ENCODE data around the gene RPL7L1.
"Not testable (repeated sequence)": the region's sequence is repeated elsewhere in the genome, so short reads cannot be mapped to it uniquely, and the experiment has no call there.

The RPL7L1 gene

DNA sequence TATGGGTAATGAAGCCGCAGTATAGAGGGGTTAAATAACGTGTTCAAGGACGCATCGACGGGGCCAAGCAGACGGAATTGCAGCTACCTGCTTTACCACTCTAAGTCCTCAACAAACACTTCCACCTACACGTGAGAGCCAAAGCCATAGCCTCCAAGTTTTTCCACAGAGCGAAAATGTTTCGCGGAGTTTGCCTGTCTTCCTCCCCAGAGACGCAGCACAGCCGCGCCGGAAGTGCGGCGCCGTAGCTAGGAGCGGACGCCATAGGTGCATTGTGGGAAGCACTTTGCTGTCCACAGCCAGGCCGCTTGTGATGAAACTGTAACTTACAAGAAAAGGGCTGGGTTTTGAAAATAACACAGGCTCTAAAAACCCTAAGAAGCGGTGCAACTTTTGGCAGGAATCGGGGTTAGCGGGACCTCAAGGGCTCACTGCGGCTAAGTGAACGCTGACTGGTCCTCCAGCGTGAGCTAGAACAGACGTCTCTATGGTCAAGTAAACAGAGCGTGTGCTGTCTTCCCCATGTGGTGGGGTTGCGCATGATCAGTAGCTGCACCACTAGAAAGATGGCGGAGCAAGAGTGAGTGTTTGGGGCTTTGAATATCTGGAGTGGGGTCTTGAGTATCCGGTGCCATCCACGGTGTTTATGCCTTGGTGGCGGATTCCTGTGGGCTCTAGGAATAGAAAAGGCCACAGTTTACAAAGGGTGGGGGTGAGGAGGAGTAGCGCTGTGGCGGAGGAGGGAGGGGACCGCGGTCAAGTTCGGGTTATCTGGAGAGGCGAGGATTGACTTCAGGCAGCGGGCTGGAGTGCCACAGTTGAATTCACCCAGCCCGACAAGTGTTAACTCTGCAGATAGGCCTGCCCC, at the start of gene RPL7L1:
Gene RPL7L1 (plus strand): TSS at position 245 of the 868 bp plus-strand sequence. CDS start 295 bp downstream, at position 540.
- peak; percentile 82 for DNase-seq

DNA sequence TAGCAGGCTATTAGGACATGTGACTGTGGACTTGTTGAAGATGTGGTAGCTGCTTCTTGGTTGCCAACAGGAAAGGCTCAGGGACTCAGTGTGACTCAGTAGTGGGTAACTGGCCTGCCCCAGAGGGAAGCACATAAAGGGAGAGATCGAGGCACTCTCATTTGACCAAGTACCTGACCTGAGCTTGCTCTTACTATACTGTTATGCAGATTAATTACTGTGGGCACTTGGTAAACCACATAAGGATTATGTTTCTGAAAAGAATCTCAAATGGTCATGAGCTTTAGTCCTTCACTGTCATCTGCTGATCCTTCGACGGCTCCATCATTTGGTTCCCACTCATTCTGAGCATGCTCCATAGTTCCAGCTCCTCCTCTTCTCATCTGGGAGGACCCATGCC, 48.2 kb upstream of the RPL7L1 start:
- DNase-seq, result no peak

DNA sequence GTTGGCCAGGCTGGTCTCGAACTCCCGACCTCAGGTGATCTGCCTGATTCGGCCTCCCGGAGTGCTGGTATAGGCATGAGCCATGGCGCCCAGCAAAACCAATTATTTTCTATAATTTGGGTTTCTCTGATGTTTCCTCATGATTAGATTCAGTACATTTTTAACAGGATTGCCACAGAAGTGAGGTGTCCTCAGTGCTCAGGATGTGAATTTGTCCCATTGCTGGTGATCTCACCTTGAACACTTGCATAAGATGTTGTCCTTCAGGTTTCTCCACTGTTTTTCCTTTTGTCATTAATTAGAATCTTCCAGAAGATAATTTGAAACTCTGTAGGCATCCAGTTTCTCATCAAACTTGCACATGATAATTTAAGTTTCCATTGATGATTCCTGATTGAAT, 45.4 kb upstream of the RPL7L1 start:
- no peak for DNase-seq

DNA sequence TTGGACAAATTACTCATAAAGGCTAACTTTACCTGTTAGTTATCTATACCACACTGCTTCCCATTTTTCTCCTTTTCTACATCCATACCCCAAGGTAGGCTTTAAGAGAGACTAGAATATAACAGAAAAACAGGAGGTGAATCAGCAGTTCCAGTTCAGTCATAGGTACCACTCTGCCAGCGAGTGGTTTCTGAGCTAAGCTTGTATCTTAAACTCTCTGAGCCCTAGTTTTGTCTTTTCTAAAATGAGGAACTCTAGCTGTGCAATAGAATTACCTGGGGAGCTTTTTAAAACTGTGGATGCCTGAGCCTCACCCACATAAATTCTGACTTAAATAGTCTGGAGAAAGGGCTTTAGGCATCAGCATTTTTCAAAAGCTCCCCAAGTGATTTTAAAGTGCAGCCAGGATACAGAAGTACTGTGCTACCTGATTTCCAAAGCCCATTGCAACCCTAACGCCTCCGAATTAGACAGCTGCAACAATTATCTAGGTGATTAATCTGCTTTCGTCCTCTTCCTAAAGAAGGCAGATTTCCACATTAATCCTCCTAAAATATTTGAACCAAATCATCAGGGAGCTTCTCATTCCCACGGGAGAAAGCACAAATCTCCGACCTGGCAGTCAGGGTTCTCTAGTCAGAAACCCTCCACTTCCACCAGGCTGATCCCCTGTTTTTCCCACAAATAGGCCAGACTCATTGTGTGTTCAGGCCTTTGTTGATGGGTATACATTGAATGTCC, 37.4 kb upstream of the RPL7L1 start:
- DNase-seq, result no peak

DNA sequence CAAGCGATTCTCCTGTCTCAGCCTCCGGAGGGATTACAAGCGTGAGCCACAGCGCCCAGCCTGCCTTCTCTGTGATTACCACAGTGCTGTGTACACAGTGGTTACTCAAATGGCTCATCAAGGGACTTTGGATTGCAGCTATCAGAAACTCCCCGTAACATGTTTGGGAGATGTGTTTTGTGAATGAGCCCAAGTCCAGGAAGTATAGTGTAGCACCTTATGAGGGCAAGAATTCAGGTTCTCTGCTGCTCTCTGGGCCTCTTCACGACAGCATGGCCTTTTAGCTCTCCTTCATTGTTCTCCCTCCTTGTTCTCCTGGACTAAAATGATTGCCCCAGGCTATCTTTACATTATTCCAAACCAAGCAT, 34.1 kb upstream of the RPL7L1 start:
- no peak for DNase-seq

DNA sequence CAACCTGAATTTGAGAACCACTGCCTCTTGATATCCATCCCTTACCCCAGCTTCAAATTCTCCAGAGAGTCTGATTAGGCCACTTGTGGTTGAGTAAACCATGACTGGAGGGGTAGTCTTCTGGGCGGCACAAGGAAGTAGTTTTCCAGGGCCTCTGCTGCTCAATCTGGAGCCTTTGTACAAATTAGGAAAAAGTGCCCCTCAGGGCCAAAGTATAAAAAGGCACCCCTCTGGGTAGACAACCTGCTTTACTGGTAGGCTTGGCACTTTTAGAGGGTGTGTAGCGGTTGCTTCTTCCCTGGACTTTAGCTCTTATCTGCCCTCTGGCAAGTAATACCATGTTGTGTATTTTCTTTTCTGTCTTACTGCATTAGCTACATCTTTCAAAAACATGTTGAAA, 32.9 kb upstream of the RPL7L1 start:
- DNase-seq, result no peak

DNA sequence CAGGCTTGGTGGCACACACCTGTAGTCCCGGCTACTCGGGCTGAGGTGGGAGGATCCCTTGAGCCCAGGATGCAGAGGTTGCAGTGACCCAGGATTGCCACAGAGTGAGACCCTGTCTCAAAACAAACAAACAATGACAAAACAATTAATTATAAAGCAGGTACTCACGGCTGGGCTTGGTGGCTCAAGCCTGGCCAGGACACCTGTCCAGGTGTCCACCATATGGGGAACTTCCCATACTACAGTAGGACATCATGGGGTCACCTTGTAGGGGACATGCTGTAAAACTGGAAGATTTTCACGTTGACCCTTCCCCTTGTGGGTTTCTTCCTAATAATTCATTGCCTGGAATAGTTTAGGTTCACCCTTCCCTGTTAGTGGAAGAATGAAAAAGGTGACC, 30.7 kb upstream of the RPL7L1 start:
- DNase-seq, result no peak

DNA sequence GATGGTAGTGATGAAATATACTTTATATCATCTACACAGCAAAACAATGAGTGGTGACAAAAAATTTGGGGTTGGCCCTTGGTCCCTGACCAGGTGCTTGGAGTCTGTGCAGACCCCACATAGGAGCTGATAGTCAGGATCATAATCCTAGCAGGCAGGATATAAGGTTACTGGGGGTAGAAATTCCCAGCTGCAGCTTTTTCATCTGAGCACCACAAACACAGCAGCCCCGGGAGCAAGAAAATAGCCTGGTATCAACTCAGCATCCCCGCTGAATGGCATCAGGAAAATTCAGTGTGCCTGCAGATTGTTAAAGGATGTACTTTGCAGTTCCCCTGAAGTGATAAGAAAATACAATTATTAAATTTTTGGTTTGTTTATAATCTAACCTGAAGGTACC, 27.8 kb upstream of the RPL7L1 start:
- DNase-seq, result no peak

DNA sequence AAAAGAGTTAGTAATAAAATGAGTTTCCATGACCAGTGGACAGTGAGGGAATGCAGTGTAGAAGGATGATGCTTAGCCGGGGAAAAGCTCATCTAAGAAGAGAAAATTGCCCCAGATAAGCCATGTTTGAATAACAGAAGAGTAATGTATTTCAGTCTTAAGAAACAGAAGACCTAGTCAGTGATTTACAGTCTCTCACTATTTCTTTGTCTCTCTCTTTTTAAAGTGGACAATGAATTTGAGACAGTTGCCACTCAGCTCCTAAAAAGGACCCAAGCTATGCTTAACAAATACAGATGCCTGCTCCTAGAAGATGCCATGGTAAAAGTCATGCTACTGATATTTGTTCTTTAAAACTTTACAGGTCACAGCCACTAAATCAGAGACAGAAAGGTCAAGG, 19.4 kb upstream of the RPL7L1 start:
- no peak for DNase-seq

DNA sequence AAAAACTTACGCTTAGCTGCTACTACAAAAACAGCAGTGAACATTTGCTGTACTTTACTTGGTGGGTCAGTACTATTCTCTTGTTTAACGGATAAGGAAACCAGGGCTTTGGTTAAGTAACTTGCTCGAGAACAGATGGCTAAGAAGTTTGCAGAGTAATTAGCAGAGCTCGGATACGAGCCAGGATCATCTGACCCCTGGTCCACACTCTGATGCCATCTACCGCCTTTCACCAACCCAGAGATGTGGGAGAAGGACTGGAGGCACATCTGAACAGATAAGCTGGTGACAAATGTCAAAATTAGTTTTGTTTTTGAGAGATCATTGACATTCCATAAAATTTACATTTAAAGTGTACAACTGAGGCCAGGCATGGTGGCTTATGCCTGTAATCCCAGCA, 18.9 kb upstream of the RPL7L1 start:
- no peak for DNase-seq

DNA sequence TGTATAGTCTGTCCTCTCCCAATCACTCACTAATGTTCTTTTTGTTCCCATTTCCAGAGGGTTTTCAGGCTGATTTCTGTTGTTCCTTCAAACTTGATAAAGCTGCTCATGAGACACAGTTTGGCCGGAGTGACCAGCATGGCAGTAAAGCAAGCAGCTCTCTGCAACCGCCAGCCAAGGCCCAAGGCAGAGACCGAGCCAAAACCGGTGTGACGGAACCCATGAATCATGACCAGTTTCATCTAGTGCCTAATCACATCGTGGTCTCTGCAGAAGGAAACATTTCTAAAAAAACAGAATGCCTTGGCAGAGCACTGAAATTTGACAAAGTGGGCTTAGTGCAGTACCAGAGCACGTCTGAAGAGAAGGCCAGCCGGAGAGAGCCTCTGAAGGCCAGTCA, 14.8 kb upstream of the RPL7L1 start:
- no peak for DNase-seq

DNA sequence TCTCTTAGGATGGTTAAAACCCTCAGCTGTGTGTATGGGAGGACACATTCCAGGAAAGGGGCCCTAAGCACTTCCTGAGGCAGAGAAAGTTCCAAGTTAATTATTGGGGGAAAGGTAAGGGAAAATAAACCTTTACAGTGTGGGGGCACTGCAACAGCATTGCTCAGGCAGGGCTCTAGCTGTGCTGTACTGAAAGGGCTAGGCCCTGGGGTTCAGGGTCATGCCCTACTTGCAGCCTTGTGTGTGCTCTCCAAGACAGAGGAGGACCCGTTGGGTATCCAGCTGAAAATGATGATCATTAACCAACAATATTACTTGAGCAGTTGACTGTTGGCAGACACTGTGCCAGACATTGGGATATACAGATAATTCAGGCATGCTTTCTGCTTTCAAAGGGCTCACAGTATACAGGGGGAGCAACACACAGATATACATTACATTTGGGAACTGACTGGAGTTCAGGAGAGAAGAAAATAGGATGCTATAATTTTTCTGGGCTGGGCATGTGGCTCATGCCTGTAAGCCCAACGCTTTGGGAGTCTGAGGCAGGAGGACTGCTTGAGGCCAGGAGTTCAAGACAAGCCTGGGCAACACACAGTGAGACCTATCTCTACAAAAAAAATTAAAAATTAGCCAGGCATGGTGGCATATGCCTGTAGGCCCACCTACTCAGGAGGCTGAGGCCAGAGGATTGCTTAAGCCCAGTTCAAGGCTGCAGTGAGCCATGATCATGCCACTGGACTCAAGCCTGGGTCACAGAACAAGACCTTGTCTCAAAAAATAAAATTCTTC, 9.1 kb upstream of the RPL7L1 start:
- DNase-seq, result no peak

DNA sequence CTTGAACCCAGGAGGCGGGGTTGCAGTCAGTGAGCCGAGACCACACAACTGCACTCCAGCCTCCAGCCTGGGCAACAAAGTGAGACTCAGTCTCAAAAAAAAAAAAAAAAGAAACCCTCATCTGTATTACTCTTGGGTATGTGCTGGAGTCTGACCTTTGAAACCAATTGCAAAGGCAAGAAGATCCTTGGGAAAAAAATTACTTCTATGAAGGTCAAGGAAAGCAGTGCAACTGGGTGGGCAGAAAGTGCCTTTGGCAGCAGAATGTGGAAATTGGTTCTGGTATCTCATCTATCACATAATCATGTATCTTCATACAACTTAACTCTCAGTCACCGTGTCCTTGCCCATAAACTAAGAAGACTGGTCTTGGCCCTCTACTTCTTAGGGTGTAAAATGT, 7.7 kb upstream of the RPL7L1 start:
- no peak for DNase-seq

DNA sequence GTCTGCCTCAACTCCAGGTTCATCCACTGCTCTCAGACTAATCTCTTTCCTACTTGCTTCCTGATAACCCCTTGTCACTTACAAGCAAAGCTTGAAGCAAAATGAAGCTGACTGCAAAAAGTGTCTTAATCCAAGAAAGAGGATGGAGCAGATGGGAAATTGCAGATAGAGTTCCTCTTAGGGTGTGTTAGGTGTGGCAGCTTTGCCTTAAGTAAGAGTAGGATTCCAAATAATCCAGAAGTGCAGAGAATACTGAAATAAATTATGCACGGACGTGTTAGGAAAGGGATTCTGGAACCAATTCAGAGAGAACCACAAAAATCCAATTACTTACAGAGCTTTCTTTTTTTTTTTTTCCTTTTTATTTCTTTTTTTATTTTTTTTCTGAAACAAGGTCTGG, 6.1 kb upstream of the RPL7L1 start:
- no peak for DNase-seq

DNA sequence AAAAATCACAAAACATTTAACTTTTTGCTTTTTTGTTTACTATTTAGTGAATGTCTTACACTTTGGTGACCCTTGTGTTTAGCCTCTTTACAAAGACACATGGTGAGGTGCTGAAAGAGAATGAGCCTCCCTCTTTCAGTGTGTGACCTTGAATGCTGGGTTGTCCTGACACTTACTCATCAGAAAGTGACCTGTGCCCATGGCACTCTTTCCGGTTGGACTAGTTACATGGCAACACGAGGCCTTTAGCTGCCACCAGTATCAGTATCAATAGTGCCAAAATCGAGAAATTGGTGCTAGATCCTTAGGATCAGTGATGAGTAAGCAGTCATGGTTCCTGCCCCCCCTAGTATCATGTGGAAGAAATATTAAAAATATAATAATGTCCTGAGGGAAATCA, 1.7 kb upstream of the RPL7L1 start:
- DNase-seq, result no peak

DNA sequence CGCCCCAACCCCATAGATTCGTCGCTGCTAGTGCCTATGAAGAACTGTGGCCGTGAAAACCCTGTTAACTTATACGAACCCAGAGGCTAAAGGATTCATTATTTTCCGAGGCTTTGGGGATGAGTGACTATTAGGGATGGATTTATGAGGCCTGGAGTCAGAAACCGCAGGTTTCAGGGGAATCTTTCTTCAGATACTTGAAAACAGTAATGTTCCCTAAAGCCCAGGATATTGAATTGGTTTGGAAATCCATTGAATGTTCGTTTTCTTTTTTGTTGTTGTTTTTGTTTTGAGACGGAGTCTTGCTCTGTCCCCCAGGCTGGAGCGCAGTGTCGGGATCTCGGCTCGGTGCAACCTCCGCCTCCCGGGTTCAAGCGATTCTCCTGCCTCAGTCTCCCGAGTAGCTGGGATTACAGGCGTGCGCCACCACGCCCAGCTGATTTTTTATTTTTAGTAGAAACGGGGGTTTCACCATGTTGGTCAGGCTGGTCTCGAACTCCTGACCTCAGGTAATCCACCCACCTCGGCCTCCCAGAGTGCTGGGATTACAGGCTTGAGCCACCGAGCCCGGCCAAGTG, 913 bp downstream of the RPL7L1 start:
- DNase-seq, result not testable (repeated sequence)

DNA sequence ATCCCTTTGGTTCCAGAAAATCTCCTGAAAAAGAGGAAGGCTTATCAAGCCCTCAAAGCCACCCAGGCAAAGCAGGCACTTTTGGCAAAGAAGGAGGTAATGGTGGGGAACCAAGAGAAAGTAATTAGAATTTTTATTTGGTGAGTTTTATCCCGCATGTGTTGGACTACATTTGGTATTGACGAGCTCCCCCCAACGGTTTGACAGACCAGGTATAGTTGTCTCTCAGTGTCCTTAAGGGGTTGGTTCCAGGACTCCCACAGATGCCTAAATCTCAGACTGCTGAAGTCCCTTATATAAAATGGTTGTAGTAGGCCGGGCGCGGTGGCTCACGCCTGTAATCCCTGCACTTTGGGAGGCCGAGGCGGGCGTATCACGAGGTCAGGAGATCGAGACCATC, 1.5 kb downstream of the RPL7L1 start:
- not testable (repeated sequence) for DNase-seq

DNA sequence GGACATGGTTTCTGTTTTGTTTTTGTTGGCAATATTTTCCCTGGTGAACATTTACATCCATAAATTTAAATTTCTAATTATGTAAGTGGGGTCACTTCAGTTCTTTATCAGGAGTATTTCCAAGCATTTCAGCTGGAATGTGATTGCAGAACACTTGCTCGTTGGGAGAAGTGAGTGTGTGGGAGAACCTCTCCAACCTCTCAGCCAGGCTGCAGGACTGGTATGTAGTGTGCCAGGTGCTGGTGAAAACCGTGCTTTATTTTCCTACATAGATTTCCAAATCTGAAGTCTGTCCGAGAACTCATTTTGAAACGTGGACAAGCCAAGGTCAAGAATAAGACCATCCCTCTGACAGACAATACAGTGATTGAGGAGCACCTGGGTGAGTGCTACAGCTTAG, 6.3 kb downstream of the RPL7L1 start:
- DNase-seq, result no peak

DNA sequence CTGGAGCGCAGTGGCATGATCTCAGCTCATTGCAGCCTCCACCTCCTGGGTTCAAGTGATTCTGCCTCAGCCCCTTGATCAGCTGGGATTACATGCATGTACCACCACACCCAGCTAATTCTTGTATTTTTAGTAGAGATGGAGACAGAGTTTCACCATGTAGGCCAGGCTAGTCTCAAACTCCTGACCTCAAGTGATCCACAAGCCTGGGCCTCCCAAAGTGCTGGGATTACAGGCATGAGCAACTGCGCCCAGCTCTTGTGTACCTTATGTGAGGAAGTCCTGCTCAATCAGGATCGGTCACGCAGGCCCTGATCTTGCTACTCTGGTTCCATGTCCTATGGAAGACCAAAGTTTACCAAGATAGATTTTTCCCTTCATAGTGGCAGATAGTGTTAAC, 8.8 kb downstream of the RPL7L1 start:
- DNase-seq, result not testable (repeated sequence)

DNA sequence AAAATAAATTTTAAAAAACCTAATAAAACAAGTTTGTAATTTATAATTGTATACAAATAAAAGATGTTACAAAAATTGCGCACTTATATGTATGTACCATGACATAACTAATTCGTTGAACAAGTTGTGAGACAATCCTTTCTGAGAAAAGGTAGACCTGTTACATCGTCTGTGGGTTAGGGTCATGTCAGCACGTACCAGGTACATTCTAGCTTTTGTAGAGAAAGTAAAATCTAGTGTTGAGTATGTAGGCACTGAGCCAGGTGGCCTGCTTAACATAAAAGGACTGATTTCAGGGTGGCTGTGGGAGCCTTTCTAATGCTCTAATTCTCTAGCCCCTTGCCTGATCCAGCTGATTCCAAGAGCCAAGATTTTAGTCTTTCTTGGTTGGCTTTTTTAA, 10.4 kb downstream of the RPL7L1 start:
- no peak for DNase-seq

DNA sequence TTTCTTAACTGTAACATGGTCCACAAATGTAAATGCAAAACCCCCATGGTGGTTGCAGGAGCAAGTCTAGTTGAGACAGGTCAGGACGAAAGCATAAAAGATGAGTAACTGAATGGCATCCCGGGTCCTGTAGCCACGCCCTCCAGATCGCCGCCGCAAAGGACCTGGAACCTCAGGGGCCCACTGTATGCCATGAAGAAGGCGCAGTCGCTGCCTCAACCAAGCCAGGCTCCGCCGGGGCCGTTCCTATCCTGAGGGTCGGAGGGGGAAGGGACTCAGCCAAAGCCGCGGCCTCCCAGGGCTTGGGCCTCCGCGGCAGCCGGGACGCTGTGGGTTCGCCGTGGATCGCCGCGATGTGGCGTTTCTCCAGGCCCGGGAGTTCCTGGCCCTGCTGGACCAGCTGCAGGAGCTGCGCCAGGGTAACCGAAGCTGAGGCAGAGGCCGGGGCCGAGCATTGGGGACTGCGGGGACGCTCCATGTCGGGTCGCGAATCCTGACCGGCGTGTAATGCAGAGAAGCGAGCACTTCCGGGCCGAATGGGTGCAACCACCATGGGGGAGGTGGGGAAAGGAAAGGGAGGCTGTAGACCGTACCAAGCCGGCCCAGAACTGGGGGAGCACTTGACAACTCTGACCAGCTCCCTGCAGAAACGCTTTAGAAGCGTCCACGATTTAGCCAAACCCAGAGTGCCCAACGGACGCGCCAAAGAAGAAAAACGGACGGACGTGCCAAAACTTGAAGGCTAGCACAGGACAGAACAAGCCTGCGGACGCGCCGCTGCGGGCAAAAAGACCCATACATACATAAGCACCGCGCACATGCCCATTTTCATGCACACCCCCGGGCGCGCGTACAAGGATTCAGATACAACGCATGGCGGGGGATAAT, 11.1 kb downstream of the RPL7L1 start:
- DNase-seq, result peak; percentile 78

DNA sequence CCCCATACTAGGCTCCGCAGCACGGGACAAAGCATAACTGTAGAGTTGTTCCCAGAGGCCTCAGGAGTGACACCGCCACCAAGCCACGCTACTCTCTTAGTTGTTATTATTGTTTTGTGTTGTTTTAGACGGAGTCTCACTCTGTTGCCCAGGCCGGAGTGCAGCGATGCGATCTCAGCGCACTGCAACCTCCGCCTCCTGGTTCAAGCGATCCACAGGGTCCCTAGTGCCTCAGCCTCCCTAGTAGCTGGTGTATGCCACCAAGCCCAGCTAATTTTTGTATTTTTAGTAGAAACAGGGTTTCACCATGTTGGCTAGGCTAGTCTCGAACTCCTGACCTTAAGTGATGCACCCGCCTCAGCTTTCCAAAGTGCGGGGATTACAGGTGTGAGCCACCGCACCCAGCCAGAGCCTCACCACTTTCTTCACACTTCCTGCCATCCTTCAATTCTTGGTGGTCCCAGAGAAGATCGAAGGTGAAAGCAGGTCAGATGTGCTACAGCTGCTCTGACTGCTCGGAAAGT, 11.8 kb downstream of the RPL7L1 start:
- no peak for DNase-seq
